ENCODE data around the gene CASP1. TPM values are rescaled to one million over a fixed set of nuclear protein-coding genes. Genes with fewer than 3 reads are reported as not detected.

The CASP1 gene
- total RNA-seq, 1 donor from 2014 or later, result 18.7 TPM

DNA sequence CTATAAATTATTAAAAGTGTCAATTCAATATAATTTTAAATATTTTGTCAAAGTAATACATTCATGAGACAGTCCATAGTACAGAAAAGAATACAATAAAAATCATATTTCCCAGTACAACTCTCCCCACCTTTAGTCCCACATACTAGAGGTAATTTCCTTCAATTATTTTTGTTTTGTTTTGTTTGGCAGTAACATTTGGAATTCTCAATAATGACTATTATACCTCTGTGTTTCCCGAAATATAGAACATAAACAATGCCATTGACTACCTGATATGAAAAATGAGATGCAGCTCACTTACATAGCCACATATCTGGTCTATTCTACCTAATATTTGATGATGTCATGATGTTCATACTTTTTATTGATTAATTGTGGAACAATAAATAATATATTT lies 42.2 kb downstream of the CASP1 start:
- H3K36me3 Mint-ChIP-seq (ENCODE audit: low read depth), result no peaks in the 10 kb centered on the region
- no peak overlapping the region for H3K27ac Mint-ChIP-seq
- H3K4me1 Mint-ChIP-seq, result no peaks in the 10 kb centered on the region
- H3K27me3 Mint-ChIP-seq, result peaks cover 20% of the 10 kb centered on the region
- H3K4me3 Mint-ChIP-seq, result no peak overlapping the region
- no peak for DNase-seq
- intact Hi-C loops (cut with micrococcal nuclease), result no loop called here
- H3K9me3 Mint-ChIP-seq, result peaks cover 13% of the 10 kb centered on the region

- H3K27me3 Mint-ChIP-seq, result peaks cover 24% of the 10 kb centered on the region
- H3K27ac Mint-ChIP-seq, result no peak overlapping the region
- no peaks in the 10 kb centered on the region for H3K36me3 Mint-ChIP-seq (ENCODE audit: low read depth)
- no peak for DNase-seq
- no peak overlapping the region for H3K4me3 Mint-ChIP-seq
- peaks cover 19% of the 10 kb centered on the region for H3K9me3 Mint-ChIP-seq
- H3K4me1 Mint-ChIP-seq, result no peaks in the 10 kb centered on the region
- intact Hi-C loops (cut with micrococcal nuclease), result no loop called here
These were observed 43.0 kb downstream of the CASP1 start for GRCh38 chr11:104991994-104992393.

DNA sequence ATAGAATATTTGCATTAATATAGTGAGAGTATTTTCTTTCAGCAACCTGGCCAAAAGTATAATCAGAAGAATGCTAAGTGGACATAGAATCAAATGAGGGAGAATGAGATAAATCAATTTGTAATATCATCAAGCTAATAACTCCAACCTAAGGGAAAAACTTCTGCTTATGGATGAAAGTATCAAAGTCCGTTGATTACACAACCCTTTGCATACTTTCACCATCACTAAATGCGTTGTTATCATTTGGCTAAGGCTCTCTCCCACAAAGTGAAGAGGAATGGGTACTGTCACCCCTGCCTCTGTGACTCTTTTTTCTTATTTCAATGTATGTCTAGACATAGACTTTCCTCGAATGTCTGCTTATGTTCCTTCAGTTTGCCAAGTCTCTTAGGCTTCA lies 50.1 kb downstream of the CASP1 start:
- Mint-ChIP-seq H3K9me3 (peaks cover 12% of the 10 kb centered on the region), H3K4me1 (no peaks in the 10 kb centered on the region), H3K4me3 (no peak overlapping the region), H3K27ac (no peak overlapping the region), H3K27me3 (peaks cover 14% of the 10 kb centered on the region), H3K36me3 (ENCODE audit: low read depth) (no peaks in the 10 kb centered on the region)
- intact Hi-C loops (cut with micrococcal nuclease), result no loop called here
- no peak for DNase-seq

- H3K4me1 Mint-ChIP-seq, result no peaks in the 10 kb centered on the region
- DNase-seq, result no peak
- intact Hi-C loops (cut with micrococcal nuclease), result no loop called here
- H3K9me3 Mint-ChIP-seq, result no peaks in the 10 kb centered on the region
- no peaks in the 10 kb centered on the region for H3K36me3 Mint-ChIP-seq (ENCODE audit: low read depth)
- no peak overlapping the region for H3K4me3 Mint-ChIP-seq
- peaks cover 2% of the 10 kb centered on the region for H3K27me3 Mint-ChIP-seq
- H3K27ac Mint-ChIP-seq, result no peak overlapping the region
These were observed 55.1 kb downstream of the CASP1 start for GRCh38 chr11:104979839-104980238.

Other genes starting within 250 kb of the CASP1 start
- gene CASP12, start 136.7 kb downstream of the CASP1 start, total RNA-seq, result not detected in 2 replicates
- 25.0 and 29.2 TPM in 2 replicates for gene CASP4, start 66.6 kb downstream of the CASP1 start, total RNA-seq
- gene CASP5, start 12.0 kb downstream of the CASP1 start, total RNA-seq, result not detected in 2 replicates
- gene CARD16, start 10.2 kb upstream of the CASP1 start, total RNA-seq, result 7.2 and 9.0 TPM in 2 replicates
- gene CARD18, start 104.6 kb upstream of the CASP1 start, total RNA-seq, result not detected in 2 replicates